Left ventricle myocardium inferior (tissue), 1 donor: ENCODE measurements around the gene TTC39A. TPM values are rescaled to one million over a fixed set of nuclear protein-coding genes. Genes with fewer than 3 reads are reported as not detected.

ENCODE experiments used
- DNase-seq: peaks from one replicate; pipeline ENCODE4 v3.0.0-alpha.2; 2020
- H3K27ac ChIP-seq: fragments of 200-600 bp; replicated peaks from 2 replicates; pipeline ENCODE4 v1.8.0; 2021
- H3K27me3 ChIP-seq: fragments of 200-600 bp; 2 replicates; pipeline ENCODE4 v1.8.0; 2021; ENCODE audit warnings: low read depth
- H3K36me3 ChIP-seq: fragments of 200-600 bp; 2 replicates; pipeline ENCODE4 v1.8.0; 2021
- H3K4me1 ChIP-seq: fragments of 200-600 bp; 2 replicates; pipeline ENCODE4 v1.8.0; 2021
- H3K4me3 ChIP-seq: fragments of 200-600 bp; 2 replicates; pipeline ENCODE4 v1.8.0; 2021; ENCODE audit warnings: mild to moderate bottlenecking, moderate library complexity
- H3K9me3 ChIP-seq: fragments of 200-600 bp; replicated peaks from 2 replicates; pipeline ENCODE4 v1.8.0; 2021
- CTCF ChIP-seq: fragments of 200-600 bp; IDR thresholded peaks from 2 replicates; pipeline ENCODE4 v1.8.0; 2021; ENCODE audit warnings: antibody characterized with exemption, mild to moderate bottlenecking, borderline replicate concordance
- intact Hi-C: fragments of 100-400 bp; cut with micrococcal nuclease; formaldehyde crosslinking; loops from one replicate; pipeline ENCODE4 v1.11.0; 2022
- total RNA-seq: library from RNA; stranded (reverse); fragmentation: NEBNext Ultra II Directional; extraction: Animal tissue kit (Norgen Biotek cat#: 25700); gene quantifications from one replicate; pipeline ENCODE4 v1.2.1, GENCODE V29; 2021
- donor health status: DM: no; HTN: yes; CAD: no; lungs with severe emphysema.

Gene TTC39A
- total RNA-seq, 1 donor from 2014 or later: 25.7 TPM

GRCh38 chr1:51317798-51318197 is 12.6 kb downstream of the TTC39A start:
- H3K9me3 ChIP-seq: no peaks in the 10 kb centered on the region
- H3K27ac ChIP-seq: no peak overlapping the region
- DNase-seq: no peak
- H3K4me3 ChIP-seq: no peak overlapping the region
- no peaks in the 10 kb centered on the region for H3K4me1 ChIP-seq
- no peaks in the 10 kb centered on the region for H3K36me3 ChIP-seq
- no peak for TF ChIP-seq CTCF
- intact Hi-C loops: no loop called here
- no peaks in the 10 kb centered on the region for H3K27me3 ChIP-seq

GRCh38 chr1:51316846-51317120 is 13.6 kb downstream of the TTC39A start:
- Histone ChIP-seq H3K9me3 (no peaks in the 10 kb centered on the region), H3K27me3 (no peaks in the 10 kb centered on the region), H3K36me3 (peaks cover 3% of the 10 kb centered on the region), H3K27ac (no peak overlapping the region), H3K4me1 (no peaks in the 10 kb centered on the region), H3K4me3 (no peak overlapping the region)
- intact Hi-C loops: no loop called here
- TF ChIP-seq CTCF: no peak
- DNase-seq: no peak

- DNase-seq: no peak
- intact Hi-C loops: no loop called here
- no peak for TF ChIP-seq CTCF
- Histone ChIP-seq H3K4me1 (no peaks in the 10 kb centered on the region), H3K27ac (no peak overlapping the region), H3K9me3 (no peaks in the 10 kb centered on the region), H3K27me3 (no peaks in the 10 kb centered on the region), H3K36me3 (peaks cover 5% of the 10 kb centered on the region), H3K4me3 (no peak overlapping the region)
These were observed 14.1 kb downstream of the TTC39A start for GRCh38 chr1:51316113-51316845.

- no peak for DNase-seq
- no peaks in the 10 kb centered on the region for H3K9me3 ChIP-seq
- H3K36me3 ChIP-seq: peaks cover 5% of the 10 kb centered on the region
- no peaks in the 10 kb centered on the region for H3K27me3 ChIP-seq
- no peak for TF ChIP-seq CTCF
- intact Hi-C loops: no loop called here
- no peak overlapping the region for H3K27ac ChIP-seq
- H3K4me1 ChIP-seq: no peaks in the 10 kb centered on the region
- no peak overlapping the region for H3K4me3 ChIP-seq
These were observed 15.4 kb downstream of the TTC39A start for GRCh38 chr1:51314974-51315373.

GRCh38 chr1:51313961-51314777 is 16.2 kb downstream of the TTC39A start:
- no peaks in the 10 kb centered on the region for H3K27me3 ChIP-seq
- no peak for TF ChIP-seq CTCF
- H3K4me3 ChIP-seq: no peak overlapping the region
- intact Hi-C loops: no loop called here
- DNase-seq: no peak
- H3K9me3 ChIP-seq: no peaks in the 10 kb centered on the region
- peaks cover 5% of the 10 kb centered on the region for H3K36me3 ChIP-seq
- no peak overlapping the region for H3K27ac ChIP-seq
- no peaks in the 10 kb centered on the region for H3K4me1 ChIP-seq
